Stomach smooth muscle (tissue), 2 donors: Measurements from ENCODE around the gene USO1.
A peak's percentile ranks its signal among the peaks of the same experiment; 100 is the strongest.
"Not testable (repeated sequence)": the region's sequence is repeated elsewhere in the genome, so short reads cannot be mapped to it uniquely, and the experiment has no call there.

Experiments
- H3K27ac ChIP-seq: one replicate; pipeline ENCODE4 v1.7.0; 2013; ENCODE audit warnings: mild to moderate bottlenecking, low read length, inconsistent platforms
- H3K27me3 ChIP-seq, 2 donors: one replicate each; pipeline ENCODE4 v1.7.0; 2013; ENCODE audit warnings: low read length in 2 of 2; ENCODE audit not compliant: insufficient read depth in 2 of 2, control insufficient read depth in 1 of 2
- H3K36me3 ChIP-seq, 2 donors: one replicate each; pipeline ENCODE4 v1.7.0; 2013; ENCODE audit warnings: low read length in 2 of 2; ENCODE audit not compliant: control insufficient read depth in 2 of 2, insufficient read depth in 2 of 2
- H3K4me1 ChIP-seq: one replicate; pipeline ENCODE4 v1.7.0; 2013; ENCODE audit warnings: low read length; ENCODE audit not compliant: control insufficient read depth, insufficient read depth
- H3K4me3 ChIP-seq, 2 donors: one replicate each; pipeline ENCODE4 v1.7.0; 2013; ENCODE audit warnings: low read length in 2 of 2
- H3K9ac ChIP-seq, 2 donors: one replicate each; pipeline ENCODE4 v1.7.0; 2013; ENCODE audit warnings: low read length in 2 of 2, mild to moderate bottlenecking in 1 of 2
- H3K9me3 ChIP-seq, 2 donors: one replicate each; pipeline ENCODE4 v1.7.0; 2013; ENCODE audit warnings: low read length in 2 of 2; ENCODE audit not compliant: control insufficient read depth in 2 of 2
- donor health status: healthy.
- donor health status: Pancreatic carcinoma.

USO1 gene

DNA sequence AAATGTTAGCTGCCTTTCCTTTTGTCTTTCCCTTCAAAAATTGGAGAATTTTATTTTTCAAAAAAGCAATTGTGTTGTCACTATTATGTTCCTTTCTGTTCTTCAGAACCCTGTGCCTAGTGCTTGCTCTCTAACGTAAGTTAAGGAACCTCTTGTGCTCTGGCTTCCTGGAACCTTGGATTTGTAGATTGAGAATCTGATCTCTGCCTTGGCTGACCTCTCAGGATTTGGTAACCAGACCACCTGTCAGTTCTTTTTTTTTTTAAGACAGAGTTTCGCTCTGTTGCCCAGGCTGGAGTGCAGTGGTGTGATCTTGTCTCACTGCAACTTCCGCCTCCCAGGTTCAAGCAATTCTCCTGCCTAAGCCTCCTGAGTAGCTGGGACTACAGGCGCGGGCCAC, 32.3 kb upstream of the USO1 start:
- not testable (repeated sequence) for H3K4me3 ChIP-seq

DNA sequence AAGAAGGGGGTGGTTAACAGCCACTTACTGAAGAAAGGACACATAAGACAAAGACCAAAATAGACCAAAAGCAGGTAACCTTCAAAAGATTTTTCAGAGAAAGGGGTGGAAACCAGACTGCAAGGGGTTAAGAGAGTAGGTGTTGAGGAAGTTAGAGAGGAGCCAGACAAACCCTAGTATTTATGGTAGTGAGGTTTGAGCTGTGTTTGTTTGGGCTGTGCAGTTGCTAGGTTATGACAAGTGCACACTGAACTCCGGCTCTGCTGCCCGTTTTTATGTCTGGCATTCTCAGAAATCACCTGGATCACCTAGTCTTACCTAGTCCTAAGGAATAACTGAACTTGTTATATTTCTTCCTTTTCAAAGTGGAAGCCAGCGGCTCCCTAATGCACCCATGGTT, 28.3 kb upstream of the USO1 start:
- no peaks in the 10 kb centered on the region for H3K9me3 ChIP-seq
- no peak overlapping the region for H3K9ac ChIP-seq
- H3K27me3 ChIP-seq = no peaks in the 10 kb centered on the region
- peak overlapping the region in 1 of 2 donors; percentile 29 for H3K4me3 ChIP-seq
- peaks cover 9% of the 10 kb centered on the region for H3K4me1 ChIP-seq
- peak overlapping the region; percentile 49 for H3K27ac ChIP-seq
- no peaks in the 10 kb centered on the region for H3K36me3 ChIP-seq

More for the DNA sequence above, 32.3 kb upstream of the USO1 start:
- not testable (repeated sequence) for H3K27ac ChIP-seq, H3K36me3 ChIP-seq, H3K27me3 ChIP-seq, H3K9me3 ChIP-seq, H3K9ac ChIP-seq, H3K4me1 ChIP-seq

- H3K9me3 ChIP-seq = no peaks in the 10 kb centered on the region
- peak overlapping the region; percentile 49 for H3K27ac ChIP-seq
- no peaks in the 10 kb centered on the region for H3K27me3 ChIP-seq
- H3K9ac ChIP-seq = no peak overlapping the region
- H3K36me3 ChIP-seq = no peaks in the 10 kb centered on the region
- peaks cover 9% of the 10 kb centered on the region for H3K4me1 ChIP-seq
- H3K4me3 ChIP-seq = peak overlapping the region in 1 of 2 donors; percentile 29
Observed at GRCh38 chr4:75696581-75696980, 27.8 kb upstream of the USO1 start.

- Histone ChIP-seq H3K27me3 (no peaks in the 10 kb centered on the region), H3K4me3 (no peak overlapping the region), H3K36me3 (no peaks in the 10 kb centered on the region), H3K9ac (no peak overlapping the region), H3K27ac (no peak overlapping the region), H3K9me3 (no peaks in the 10 kb centered on the region), H3K4me1 (peaks cover 14% of the 10 kb centered on the region)
Observed at GRCh38 chr4:75698162-75698962, 26.0 kb upstream of the USO1 start.

DNA sequence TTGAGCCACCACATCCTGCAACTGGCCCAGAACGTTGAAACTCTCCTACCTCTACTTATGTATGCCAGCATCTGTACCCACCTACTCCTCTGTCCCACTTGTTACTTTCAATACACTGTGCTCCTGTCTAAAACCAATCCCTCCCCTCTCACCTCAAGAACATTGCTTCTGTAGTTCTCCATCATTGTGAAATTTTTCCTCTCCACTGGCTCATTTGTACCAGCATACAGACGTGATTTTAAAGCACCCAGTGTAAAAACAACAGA, 25.5 kb upstream of the USO1 start:
- no peaks in the 10 kb centered on the region for H3K9me3 ChIP-seq
- H3K9ac ChIP-seq = no peak overlapping the region
- H3K27ac ChIP-seq = no peak overlapping the region
- H3K27me3 ChIP-seq = no peaks in the 10 kb centered on the region
- no peaks in the 10 kb centered on the region for H3K36me3 ChIP-seq
- H3K4me1 ChIP-seq = peaks cover 14% of the 10 kb centered on the region
- H3K4me3 ChIP-seq = no peak overlapping the region

- Histone ChIP-seq H3K4me1 (peaks cover 14% of the 10 kb centered on the region), H3K27ac (no peak overlapping the region), H3K9me3 (no peaks in the 10 kb centered on the region), H3K27me3 (no peaks in the 10 kb centered on the region), H3K9ac (no peak overlapping the region), H3K36me3 (no peaks in the 10 kb centered on the region), H3K4me3 (no peak overlapping the region)
Observed at GRCh38 chr4:75699299-75699698, 25.1 kb upstream of the USO1 start.

- Histone ChIP-seq H3K4me3 (no peak overlapping the region), H3K36me3 (peaks cover 0 to 3% of the 10 kb centered on the region in 2 donors), H3K4me1 (peaks cover 6% of the 10 kb centered on the region), H3K9me3 (no peaks in the 10 kb centered on the region), H3K27ac (no peak overlapping the region), H3K9ac (no peak overlapping the region), H3K27me3 (no peaks in the 10 kb centered on the region)
Observed at GRCh38 chr4:75702919-75703411, 21.4 kb upstream of the USO1 start.

DNA sequence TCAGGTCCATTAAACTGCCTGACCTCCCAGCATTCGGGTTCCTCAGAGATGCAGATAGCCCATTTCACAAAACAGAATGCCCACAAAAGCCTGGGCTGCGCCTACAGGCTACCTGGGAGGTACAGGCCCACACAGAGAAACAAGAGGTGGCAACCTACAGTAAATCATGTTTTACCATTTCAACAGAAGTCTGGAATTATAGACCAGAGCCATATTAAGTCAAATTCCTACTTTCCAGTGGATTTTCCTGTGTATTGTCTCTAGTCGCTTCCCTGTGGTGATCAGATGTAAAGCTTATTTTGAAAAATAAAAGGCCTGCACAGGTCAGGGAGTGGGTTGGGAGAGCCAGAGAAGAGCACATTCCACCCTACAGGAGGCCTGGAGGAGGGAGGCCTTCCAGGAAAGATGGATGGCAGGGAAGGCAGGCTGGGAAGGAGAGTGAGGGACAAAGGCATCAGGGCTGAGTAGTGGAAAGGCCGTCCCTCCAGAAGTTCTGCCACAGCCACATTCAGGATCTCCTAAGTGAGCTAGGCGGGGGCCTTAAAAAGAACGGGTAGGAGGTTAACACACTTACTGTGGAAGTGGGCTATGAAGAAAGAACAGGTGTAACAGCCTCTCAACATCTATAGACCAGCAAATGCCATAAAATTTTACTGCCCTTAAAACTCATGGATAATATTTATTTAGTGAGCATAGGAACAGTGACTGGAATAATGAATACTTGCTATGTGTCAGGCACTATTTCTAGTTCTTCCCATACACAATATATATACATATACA, 19.0 kb upstream of the USO1 start:
- peaks cover 6% of the 10 kb centered on the region for H3K4me1 ChIP-seq
- no peak overlapping the region for H3K9ac ChIP-seq
- peaks cover 0 to 3% of the 10 kb centered on the region in 2 donors for H3K36me3 ChIP-seq
- H3K4me3 ChIP-seq = no peak overlapping the region
- H3K27ac ChIP-seq = no peak overlapping the region
- no peaks in the 10 kb centered on the region for H3K27me3 ChIP-seq
- H3K9me3 ChIP-seq = no peaks in the 10 kb centered on the region

DNA sequence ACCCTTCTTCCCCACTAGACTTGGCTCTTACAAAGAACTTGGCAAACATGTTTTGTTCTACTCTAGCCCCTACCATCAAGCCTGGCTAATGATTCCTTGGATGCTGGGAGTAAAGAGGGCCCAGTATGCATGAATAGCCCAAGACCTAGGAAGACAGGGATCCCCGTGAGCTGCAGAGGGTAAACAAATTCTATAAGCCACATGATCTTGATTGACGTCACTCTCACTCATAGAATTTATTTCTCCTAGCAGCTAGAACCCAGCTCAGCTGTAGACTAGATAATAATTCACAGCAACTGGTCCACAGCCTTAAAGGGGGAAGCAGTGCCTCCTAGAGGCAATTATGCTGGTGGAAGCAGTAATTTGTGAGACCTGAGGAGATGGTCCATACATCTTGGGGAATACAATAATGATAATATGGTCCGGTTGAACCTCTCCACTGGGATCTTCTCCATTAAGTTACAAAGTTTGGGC, 16.1 kb upstream of the USO1 start:
- H3K4me3 ChIP-seq = no peak overlapping the region
- H3K4me1 ChIP-seq = no peaks in the 10 kb centered on the region
- H3K27me3 ChIP-seq = no peaks in the 10 kb centered on the region
- H3K27ac ChIP-seq = no peak overlapping the region
- no peak overlapping the region for H3K9ac ChIP-seq
- H3K36me3 ChIP-seq = peaks cover 0 to 3% of the 10 kb centered on the region in 2 donors
- no peaks in the 10 kb centered on the region for H3K9me3 ChIP-seq

- Histone ChIP-seq H3K27ac (no peak overlapping the region), H3K36me3 (peaks cover 0 to 3% of the 10 kb centered on the region in 2 donors), H3K4me3 (no peak overlapping the region), H3K27me3 (no peaks in the 10 kb centered on the region), H3K9me3 (no peaks in the 10 kb centered on the region), H3K9ac (no peak overlapping the region), H3K4me1 (peaks cover 12% of the 10 kb centered on the region)
Observed at GRCh38 chr4:75710246-75710645, 14.1 kb upstream of the USO1 start.

- no peak overlapping the region for H3K9ac ChIP-seq
- peaks cover 15% of the 10 kb centered on the region for H3K4me1 ChIP-seq
- peaks cover 0 to 3% of the 10 kb centered on the region in 2 donors for H3K36me3 ChIP-seq
- H3K27ac ChIP-seq = no peak overlapping the region
- H3K27me3 ChIP-seq = no peaks in the 10 kb centered on the region
- no peak overlapping the region for H3K4me3 ChIP-seq
- no peaks in the 10 kb centered on the region for H3K9me3 ChIP-seq
Observed at GRCh38 chr4:75714011-75714410, 10.4 kb upstream of the USO1 start.
